C4-2B (cell line): Measurements from ENCODE around the gene GALK2.

Source experiments
- ZFX ChIP-seq: fragments of 450-650 bp; IDR thresholded peaks from 2 replicates; pipeline ENCODE4 v1.6.1; 2017
- TF ChIP-seq, protein P1 (sequence below): fragments of 450-650 bp; conservative IDR thresholded peaks from 2 replicates; pipeline ENCODE4 v1.5.1; 2017; ENCODE audit warnings: mild to moderate bottlenecking

DNA sequence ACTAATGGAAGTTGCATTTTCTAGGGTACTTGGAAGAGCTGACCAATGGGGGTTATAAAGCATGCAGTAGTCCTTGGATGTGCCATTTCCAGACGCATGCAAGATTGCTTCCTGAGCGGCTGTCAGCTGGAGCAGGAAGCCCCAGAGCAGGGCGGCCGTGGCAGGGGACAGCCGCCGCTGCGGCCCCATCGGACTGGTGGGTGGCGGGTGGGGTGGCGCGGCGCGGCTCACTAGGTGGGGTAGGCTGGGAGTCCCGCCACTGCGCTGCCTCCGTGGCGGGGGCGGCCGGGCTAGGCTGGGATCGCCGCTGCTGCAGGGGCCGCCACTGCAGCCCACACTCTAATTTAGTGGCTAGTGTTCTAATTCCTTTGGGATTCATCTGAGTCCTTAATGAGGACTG, 196.4 kb downstream of the GALK2 start:
- TF ChIP-seq, protein P1, sequence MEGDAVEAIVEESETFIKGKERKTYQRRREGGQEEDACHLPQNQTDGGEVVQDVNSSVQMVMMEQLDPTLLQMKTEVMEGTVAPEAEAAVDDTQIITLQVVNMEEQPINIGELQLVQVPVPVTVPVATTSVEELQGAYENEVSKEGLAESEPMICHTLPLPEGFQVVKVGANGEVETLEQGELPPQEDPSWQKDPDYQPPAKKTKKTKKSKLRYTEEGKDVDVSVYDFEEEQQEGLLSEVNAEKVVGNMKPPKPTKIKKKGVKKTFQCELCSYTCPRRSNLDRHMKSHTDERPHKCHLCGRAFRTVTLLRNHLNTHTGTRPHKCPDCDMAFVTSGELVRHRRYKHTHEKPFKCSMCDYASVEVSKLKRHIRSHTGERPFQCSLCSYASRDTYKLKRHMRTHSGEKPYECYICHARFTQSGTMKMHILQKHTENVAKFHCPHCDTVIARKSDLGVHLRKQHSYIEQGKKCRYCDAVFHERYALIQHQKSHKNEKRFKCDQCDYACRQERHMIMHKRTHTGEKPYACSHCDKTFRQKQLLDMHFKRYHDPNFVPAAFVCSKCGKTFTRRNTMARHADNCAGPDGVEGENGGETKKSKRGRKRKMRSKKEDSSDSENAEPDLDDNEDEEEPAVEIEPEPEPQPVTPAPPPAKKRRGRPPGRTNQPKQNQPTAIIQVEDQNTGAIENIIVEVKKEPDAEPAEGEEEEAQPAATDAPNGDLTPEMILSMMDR: no peak
- TF ChIP-seq ZFX: no peak
